ENCODE data around the gene NHLH1.
"Not testable (repeated sequence)": the region's sequence is repeated elsewhere in the genome, so short reads cannot be mapped to it uniquely, and the experiment has no call there.

The NHLH1 gene

DNA sequence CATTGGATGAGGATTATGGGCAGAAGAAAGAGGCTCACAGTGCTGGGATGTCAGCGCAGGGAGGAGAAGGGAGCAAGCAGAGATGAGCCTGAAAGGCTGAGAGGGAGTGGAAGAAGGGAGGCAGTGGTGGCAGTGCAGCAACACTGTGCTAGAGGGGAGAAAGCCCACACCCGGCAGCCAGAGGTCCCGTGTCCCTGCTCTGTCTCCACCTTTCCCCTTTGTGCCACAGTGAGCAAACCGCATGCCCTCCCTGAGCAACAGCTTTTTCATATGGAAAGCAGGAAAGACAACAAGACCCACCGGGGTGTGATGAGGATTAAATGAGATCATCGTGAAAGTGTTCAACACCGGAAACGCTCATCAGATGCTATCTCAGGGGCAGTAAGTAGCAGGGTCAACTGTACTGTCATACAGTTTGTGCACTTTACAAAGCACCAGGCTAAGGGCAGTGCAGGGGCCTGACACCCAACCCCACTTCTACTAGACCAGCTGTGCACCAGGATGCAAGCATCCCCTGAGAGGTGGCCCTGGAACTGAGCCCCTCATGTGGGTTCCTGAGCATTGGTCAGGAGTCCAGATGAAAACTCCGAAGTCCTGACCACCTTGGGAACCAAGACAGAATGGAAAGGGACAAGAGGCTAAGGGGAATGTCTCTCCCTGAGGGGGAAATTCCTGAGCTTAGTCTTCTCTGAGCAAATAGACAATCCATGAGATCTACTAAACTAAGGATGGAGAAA lies 9.1 kb downstream of the NHLH1 start:
- peak in 2 of 10 donors; percentile 32 to 35 for DNase-seq
- intact Hi-C loops (cut with DNase I) = loop anchor here (1.0 to 10.0 kb wide), 4 partner anchors 81 to 441 kb away; no protein-coding TSS in a partner anchor

DNA sequence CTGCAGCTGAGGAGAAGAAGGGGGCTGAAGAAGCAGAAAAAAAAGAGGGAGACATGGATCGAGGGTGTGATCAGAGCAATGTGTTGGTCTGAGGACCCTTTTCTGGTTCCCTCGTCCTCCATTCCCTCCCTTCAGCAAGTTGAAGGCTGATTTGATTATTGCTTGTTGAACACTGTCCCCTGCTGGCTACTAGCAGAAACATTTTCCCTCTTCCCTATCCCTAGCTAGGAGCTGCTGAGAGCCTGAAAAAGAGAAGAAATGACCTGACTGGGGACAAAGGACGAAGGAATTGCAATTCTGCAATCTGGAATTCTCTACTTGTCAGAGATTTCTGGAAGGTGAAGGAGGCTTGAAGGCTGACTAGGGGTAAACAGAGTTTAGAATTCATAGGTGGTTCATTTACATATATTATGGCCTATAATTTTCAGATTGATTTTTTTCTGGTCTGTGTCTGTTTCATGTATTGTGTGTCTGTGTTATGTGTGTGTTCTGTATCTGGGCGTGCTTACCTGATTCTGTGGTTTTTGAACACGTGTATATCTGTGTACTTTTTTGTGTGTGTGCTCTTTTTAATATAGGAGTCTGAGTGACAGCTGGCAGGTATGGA lies 9.8 kb downstream of the NHLH1 start:
- intact Hi-C loops (cut with DNase I) = loop anchor here (5.0 to 10.0 kb wide), 3 partner anchors 82 to 442 kb away; no protein-coding TSS in a partner anchor
- peak in 2 of 10 donors; percentile 53 to 57 for DNase-seq

DNA sequence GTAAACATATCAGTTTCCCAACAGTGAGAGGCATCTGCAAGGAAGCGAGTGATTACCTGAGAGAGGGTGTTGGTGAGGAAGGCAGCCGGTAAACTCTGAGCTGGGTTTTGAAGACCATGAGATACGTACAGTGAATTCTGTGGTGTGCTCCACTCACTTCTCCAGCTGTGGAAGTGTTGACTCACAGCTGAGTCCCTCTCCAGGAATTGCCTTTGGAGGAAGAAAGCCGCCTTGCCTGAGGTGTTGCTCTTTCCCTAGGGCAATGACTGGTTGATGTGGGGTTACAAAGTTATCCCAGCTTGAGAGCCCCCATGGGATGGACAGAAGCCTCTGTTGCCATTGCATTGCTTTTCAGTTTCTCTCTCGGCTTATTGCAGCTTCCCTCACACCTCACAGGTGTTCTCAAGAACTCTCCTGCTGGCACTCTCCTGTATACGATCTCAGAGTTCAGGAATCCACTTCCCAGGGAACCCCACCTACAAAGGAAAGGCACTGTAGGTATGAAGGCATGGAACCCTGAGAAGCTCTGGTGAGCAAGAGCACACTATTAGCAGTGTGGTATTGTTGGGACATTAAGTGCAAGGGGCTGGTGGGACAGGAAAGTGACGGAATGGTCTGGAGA lies 10.8 kb downstream of the NHLH1 start:
- no peak for DNase-seq

DNA sequence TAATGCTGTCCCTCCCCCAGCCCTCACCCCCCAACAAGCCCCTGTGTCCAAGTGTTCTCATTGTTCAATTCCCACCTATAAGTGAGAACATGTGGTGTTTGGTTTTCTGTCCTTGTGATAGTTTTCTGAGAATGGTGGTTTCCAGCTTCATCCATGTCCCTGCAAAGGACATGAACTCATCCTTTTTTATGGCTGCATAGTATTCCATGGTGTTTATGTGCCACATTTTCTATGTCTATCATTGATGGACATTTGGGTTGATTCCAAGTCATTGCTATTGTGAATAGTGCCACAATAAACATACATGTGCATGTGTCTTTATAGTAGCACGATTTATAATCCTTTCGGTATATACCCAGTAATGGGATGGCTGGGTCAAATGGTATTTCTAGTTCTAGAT lies 17.9 kb downstream of the NHLH1 start:
- DNase-seq; intact Hi-C loops (cut with DNase I): not testable (repeated sequence)

More for the DNA sequence above, 10.8 kb downstream of the NHLH1 start:
- intact Hi-C loops (cut with DNase I) = loop anchor here (5.0 to 10.0 kb wide), 3 partner anchors 83 to 443 kb away; no protein-coding TSS in a partner anchor

DNA sequence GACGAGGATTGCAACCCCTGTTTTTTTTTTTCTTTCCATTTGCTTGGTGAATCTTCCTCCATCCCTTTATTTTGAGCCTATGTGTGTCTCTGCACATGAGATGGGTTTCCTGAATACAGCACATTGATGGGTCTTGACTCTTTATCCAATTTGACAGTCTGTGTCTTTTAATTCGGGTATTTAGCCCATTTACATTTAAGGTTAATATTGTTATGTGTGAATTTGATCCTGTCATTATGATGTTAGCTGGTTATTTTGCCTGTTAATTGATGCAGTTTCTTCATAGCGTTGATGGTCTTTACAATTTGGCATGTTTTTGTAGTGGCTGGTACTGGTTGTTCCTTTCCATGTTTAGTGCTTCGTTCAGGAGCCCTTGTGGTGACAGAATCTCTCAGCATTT lies 21.5 kb downstream of the NHLH1 start:
- DNase-seq; intact Hi-C loops (cut with DNase I): not testable (repeated sequence)

DNA sequence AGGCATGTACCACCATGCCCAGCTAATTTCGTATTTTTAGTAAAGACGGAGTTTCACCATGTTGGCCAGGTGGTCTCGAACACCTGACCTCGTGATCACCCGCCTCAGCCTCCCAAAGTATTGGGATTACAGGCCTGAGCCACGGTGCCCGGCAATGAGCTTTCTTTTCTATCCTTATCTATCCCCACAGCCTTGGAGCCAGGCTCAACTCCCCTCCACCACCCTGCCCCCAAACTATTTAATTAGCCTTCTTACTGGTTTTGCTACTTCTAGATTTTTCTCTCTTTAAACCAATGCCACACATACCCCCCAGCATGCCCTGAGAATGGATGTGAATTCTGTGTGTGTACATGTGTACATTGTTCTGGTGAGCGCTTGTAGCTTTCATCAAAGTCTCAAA lies 27.8 kb downstream of the NHLH1 start:
- no peak for DNase-seq

DNA sequence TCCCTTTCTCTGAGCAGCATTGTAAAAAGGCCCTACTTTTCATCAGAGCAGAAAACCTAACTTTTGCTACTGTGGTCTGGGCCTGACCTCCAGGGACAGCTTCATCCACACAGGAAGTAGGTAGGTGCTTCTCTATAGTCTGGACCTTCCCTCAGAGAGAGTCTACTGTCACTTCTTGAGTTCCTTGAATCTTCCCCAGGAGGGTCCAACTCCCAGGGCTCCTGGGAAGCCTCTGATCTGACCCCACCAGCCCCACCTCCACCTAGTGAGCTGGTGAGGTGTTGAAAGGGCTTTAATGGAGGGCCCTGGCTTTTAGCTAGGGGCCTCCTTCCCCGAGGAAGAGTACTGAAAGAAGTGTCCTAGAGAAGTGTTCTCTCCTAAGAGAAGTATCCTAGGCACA lies 30.8 kb downstream of the NHLH1 start:
- intact Hi-C loops (cut with DNase I) = no loop called here
- DNase-seq = no peak

More for the DNA sequence above, 27.8 kb downstream of the NHLH1 start:
- intact Hi-C loops (cut with DNase I) = no loop called here

DNA sequence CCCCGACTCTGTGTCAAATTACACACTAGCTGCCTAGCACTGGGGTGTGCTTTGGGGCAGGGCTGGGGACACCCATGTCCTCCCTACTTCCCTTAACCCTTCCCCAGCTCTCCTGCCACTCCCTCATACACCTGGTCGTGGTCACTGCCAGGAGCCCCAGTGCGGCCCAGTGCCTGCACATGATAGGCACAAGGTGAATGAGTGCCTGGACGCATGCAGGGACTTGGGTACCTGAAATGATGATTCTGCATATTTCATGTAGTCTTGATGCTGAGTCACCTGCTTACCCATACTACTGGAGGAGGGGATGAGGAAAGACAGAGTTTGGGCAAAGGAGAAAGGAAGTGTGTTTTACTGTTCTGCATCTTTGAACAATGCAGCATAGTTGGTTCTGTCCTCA lies 32.0 kb downstream of the NHLH1 start:
- intact Hi-C loops (cut with DNase I) = no loop called here

DNA sequence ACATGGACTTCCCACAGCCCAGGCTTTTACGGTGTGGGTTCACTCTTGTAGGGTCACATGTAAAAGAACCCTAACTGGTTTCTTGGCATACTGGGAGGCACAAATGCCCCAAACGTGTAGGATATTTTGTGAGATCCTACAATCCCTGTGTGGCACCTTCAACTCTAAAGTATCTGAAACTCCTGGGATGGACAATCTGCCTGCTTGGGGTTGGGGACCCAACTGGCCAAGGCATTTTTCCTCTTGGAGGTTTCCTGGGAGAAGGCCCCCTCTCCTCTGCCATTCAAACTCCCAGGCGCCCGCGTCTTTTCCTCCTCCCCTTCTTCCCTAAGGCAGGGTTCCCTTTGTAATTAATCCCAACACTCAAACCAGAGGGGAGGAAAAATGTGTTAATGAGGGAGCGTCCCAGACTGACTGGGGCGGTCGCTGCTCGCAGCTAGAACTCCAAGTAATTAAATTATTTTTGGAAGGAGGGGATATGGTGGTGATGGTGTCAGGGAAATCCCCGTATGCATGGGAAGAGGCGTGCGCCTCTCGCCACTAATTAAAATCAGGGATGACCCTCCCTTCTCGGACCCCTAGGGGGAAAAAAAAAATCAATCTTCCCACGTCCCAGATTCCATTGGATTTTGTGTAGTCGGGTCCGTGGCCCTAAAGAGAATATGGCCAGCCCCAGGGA lies 32.8 kb downstream of the NHLH1 start:
- intact Hi-C loops (cut with DNase I) = no loop called here
- DNase-seq = no peak

More for the DNA sequence above, 32.0 kb downstream of the NHLH1 start:
- no peak for DNase-seq

DNA sequence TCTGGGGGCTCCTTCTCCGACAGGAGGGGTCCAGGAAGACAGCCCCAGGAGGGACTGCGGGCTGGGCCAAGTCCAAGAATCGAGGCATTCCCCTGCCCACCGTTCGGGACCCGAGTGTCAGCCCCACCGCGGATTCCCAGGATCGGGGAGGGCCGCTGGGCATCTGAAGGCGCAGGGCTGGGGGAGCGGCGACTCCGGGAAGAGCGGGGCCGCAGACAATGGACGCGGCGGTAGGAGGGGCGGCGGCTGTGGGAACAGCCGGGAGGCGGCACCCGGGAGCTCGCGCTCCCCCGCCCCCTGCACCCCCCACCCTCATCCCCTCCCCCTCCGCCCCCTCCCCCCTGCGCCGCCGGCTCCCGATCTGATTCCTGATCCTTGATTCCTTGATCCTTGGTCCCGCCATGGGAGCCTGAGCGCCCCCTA lies 33.4 kb downstream of the NHLH1 start, which contains the start of gene VANGL2:
Gene VANGL2 (plus strand): TSS at position 342 of the 423 bp plus-strand sequence. CDS start 15,274 bp downstream, outside the sequence.
- intact Hi-C loops (cut with DNase I) = no loop called here
- DNase-seq = peak; percentile 51 to 97 (median 69)

DNA sequence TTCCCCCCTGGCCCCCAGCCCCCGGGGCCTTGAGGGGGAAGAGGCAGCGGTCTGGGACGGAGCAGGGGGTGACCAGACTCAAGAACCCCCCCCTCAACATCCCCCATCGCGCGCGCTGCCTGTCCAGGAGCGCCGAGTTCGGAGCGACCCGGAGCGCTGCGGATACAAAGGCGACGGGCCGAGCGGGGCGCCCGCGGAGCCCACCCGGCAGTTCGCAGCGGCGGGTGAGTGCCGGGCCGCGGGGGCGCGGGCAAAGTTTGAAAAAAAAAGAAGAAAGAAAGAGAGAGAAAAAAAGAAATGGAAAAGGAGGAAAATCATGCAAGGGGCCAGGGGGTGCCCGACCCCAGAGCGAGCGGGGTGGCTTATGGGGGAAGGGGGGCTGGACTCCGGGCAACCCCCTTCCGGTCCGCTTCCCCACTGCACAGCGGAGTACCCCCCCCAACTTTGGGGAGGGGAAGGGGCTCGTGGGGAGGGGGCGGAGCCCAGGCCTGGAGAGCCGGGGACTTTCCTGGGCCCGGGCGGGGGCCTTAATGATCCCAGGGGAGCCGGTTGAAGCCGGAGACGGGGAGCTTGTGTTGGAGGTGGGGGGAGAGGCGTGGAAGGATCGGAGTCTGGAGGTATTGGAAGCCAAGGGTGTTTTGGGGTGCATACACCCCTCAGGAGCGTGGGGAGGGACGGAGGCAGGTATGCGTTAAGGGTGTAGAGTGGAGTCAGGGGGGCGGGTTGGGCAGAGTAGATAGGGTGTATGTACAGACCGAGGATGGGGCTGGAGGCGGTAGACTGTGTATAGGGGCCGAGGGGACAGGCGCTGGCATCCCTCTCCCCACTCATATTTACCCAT lies 34.0 kb downstream of the NHLH1 start:
- intact Hi-C loops (cut with DNase I) = no loop called here
- DNase-seq = peak in 1 of 10 donors; percentile 27

DNA sequence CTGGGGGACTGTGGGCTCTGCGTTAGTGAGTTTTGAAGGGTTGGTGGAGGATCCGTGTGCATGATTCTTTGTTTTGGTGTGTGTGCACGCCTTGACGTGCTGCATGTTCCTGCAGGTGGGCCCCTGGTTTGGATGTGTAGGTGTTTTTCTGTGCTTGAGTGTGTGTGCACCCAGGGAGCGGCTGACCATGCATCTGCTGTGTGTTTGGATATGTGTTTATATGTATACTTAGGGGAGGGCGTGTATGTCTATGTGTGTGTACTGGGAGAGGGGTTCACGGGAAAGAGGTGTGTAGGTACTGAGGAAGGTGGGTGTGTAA lies 34.6 kb downstream of the NHLH1 start:
- intact Hi-C loops (cut with DNase I) = no loop called here
- no peak for DNase-seq

DNA sequence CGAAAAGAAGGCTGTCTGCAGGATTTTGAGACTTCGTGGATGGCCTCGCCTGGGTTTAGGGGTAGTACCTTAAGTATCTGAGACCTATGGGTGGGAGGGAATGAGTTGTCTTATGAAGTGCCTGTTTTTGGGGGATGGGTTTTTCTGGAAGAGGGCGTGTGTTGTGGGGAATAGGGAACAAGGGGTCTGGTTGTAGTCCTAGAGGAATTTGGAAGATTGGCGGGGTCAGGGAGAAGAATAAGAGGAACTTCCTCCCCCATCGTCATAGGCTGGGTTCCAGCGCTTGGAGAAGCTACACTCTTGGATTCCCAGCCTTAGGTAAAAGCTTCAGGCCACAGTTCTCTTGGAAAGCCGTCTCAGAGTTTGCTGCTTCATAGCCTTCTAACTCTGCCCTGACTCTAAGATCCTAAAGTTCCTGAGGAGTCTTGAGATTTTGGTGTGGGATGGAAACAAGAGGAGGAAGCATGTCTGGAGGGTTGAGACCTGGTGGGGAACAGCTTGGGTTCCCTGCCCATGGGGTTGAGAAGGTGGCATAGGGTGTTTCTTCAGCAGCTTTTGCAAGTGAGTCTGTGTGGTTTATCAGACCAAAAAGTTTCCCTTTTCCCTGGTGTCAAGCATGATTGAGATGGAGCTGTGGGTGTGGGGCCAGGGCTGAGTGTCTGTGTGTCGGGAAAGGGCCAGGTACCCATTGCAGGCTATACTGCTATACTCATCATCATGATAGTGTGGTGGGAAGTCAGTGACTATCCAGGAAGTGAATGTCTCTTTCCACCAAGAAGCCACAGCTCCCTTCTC lies 35.3 kb downstream of the NHLH1 start:
- intact Hi-C loops (cut with DNase I) = no loop called here
- DNase-seq = no peak

DNA sequence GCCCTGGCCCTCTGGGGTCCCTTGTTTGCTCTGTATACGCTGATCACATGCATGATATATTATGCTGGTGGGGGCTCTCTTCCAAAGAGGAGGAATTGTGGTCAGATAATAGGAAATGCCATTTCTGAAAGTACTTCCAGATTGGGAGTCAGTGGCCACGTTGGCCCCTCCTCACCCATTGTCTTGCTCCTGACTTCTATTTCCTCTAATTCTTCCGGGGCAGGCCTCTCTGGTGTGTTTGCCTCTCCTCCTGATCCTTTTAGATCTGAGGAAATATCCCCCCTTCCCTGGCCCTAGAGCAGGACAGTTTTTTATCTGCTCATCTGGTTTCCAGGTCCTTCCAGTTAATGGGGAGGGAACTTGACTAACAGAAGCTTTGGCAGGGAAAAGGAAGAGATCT lies 36.4 kb downstream of the NHLH1 start:
- no peak for DNase-seq
- intact Hi-C loops (cut with DNase I) = no loop called here

DNA sequence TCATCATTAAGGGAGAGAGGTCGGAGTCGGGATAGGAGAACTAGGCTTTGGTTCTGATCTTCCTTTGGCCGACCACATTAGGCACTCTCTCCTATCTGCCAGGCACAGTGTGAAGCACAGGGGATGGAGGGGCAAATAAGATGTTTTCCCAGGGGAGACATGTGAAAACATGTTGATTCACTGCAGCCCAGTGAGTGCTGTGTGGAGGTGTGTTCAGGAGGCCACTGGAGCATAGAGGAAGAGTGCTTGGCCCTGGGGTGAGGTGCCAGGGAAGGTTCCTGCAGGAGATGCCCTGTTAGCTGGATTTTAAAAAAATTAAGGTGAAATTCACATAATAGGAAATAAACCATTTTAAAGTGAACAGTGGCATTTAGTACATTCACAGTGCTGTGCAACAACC lies 37.2 kb downstream of the NHLH1 start:
- intact Hi-C loops (cut with DNase I) = no loop called here

DNA sequence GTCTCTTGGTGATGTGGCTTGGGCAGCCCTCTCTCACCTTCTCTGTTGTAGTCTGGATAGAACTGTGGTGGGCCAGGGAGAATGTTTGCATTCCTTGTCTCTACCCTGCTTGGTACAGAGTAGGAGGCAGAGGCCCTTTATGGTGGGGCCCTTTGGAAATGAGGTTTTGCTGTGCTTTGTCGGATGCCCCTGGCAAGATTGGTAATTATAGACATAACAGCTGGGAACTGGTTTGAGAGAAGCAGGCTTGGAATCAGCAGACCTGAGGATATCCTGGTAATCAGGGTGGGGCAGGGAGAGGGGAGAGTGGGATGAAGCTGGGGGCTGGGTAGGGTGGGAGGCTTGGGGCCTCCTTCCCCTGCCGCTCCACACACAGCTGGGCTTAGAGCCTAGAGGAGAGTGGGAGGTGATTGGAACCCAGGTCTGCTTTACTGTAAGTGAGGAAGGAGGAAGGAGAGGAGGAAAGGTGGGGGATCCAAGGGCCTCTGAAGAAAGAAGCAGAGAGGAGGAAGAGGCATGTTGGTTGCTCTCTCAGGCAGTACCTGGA lies 38.5 kb downstream of the NHLH1 start:
- intact Hi-C loops (cut with DNase I) = no loop called here
- no peak for DNase-seq

More for the DNA sequence above, 37.2 kb downstream of the NHLH1 start:
- no peak for DNase-seq

DNA sequence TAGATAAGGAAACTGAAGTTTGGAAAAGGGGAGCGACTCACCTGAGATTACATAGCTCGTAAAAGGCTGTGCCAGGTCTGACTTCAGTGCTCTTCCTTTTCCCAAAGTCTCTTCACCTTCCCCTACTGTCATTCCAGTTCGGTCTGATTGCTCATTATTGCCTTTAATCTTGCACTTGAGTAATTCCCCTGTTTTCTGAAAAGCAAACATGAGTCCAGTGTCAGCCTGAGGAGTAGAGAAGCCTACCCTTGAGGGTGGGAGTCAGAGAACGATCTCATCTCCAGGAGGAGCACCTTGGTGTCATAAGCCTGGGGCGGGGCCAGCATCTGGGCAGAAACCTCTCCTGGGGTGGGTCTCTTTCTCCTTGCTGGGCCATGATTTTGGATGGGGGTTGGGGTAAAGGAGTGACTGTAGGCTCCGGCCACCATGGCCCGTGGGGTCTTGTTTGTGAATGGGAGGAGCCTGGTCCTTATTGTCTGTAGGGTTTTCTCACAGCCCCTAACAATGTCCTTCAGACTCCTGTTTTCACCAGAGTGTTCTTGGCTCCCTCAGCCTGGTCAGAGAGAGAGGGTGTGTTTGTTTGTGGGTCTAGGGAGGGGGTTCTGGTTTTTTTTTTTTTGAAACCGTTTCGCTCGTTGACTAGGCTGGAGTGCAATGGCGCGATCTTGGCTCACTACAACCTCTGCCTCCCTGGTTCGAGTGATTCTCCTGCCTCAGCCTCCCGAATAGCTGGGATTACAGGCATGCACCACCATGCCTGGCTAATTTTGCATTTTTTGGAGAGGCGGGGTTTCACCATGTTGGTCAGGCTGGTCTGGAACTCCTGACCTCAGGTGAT lies 39.5 kb downstream of the NHLH1 start:
- intact Hi-C loops (cut with DNase I) = no loop called here
- peak in 1 of 10 donors; percentile 66 for DNase-seq
